ENCODE results near the gene CELF4.

Gene CELF4

DNA sequence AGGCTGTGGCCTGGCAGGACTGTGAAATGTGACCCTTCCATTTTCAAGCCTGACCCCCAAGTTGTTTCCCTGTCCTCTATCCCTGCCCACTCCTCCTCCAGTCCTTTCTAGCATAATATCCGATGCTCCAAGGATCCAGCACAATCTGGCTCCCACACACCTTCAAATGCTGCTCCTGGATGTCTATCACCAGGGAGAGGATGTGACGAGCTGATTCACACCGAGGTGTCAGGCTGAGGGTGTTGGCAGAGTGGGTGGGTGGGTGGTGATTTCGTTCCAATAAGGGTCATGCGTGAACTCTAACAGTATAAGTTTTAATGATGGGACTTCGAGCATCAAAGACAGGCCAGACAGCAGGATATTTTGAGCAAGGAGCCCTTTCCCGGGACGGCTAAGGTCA lies 107.8 kb downstream of the CELF4 start:
- TF ChIP-seq, protein P1, sequence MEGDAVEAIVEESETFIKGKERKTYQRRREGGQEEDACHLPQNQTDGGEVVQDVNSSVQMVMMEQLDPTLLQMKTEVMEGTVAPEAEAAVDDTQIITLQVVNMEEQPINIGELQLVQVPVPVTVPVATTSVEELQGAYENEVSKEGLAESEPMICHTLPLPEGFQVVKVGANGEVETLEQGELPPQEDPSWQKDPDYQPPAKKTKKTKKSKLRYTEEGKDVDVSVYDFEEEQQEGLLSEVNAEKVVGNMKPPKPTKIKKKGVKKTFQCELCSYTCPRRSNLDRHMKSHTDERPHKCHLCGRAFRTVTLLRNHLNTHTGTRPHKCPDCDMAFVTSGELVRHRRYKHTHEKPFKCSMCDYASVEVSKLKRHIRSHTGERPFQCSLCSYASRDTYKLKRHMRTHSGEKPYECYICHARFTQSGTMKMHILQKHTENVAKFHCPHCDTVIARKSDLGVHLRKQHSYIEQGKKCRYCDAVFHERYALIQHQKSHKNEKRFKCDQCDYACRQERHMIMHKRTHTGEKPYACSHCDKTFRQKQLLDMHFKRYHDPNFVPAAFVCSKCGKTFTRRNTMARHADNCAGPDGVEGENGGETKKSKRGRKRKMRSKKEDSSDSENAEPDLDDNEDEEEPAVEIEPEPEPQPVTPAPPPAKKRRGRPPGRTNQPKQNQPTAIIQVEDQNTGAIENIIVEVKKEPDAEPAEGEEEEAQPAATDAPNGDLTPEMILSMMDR (IDR thresholded peaks at IDR 0.05; ENCODE audit: extremely low read depth, insufficient read depth, missing control alignments): no peak
- no peak for DNase-seq (ENCODE audit: low spot score)
- in situ Hi-C loops (cut with MboI; ENCODE audit: low pct_unique_long_range_greater_than_20kb, low sequenced_read_pairs, unreplicated experiment): no loop called here

DNA sequence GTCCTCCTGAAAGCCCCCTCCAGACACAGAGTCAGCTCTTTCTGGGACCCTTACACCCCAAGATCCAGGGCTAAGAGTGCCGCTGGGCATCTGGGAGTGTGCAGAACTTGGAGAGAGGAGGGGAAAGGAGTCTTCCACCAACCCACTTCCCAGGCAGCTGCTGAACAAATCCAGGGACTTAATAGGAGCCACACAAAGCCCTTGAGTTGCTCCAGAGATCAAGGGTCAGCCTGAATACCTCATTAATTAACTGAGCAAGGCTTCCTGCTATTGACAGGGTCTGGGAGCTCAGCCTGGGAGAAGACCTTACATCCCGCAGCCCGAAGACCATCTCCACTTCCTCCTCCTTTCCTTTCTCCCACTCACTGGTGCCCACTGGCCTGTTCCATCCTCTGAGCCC lies 108.3 kb downstream of the CELF4 start:
- no peak for DNase-seq (ENCODE audit: low spot score)
- TF ChIP-seq, protein P1 (IDR thresholded peaks at IDR 0.05; ENCODE audit: extremely low read depth, insufficient read depth, missing control alignments): no peak
- in situ Hi-C loops (cut with MboI; ENCODE audit: low pct_unique_long_range_greater_than_20kb, low sequenced_read_pairs, unreplicated experiment): no loop called here

DNA sequence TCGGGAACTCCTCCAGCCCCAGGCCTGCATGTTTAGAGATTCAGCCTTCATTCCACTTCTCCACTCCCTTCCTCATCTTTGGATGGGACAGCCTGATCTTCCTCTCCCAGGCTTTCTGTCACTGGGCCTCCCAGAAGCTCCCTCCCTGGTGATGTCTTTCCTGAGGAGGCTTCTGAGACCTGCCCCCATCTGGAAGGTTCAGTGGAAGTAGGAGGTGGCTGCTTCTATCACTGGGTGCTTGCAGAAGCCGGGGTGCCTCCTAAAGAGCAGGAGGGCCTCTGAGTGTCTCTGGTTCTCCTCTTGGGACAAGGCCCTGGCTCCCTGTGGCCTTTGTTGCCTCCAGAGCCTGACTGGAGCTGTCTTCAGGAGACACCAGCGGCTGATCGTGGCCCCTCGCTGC lies 108.7 kb downstream of the CELF4 start:
- DNase-seq (ENCODE audit: low spot score): no peak
- in situ Hi-C loops (cut with MboI; ENCODE audit: low pct_unique_long_range_greater_than_20kb, low sequenced_read_pairs, unreplicated experiment): no loop called here
- TF ChIP-seq, protein P1 (IDR thresholded peaks at IDR 0.05; ENCODE audit: extremely low read depth, insufficient read depth, missing control alignments): no peak

DNA sequence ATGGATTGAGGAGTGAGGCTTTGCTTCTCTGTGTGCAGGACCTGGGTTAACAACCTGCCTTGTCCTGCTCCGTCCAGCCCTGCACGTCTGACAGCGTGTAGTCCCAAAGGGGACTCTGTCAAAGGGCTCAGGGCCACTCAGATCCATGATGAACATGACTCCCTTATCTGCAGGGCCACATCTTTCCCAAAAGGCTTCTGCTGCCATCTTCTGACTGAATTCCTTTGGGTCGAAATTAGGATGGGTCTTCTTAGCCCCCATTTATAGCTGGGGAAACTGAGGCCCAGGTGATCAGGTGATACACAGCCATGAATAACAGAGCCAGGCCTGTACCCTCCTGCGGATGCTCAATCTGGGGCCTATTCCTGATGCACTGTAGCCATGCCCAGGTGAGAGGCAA lies 109.2 kb downstream of the CELF4 start:
- DNase-seq (ENCODE audit: low spot score): no peak
- TF ChIP-seq, protein P1 (IDR thresholded peaks at IDR 0.05; ENCODE audit: extremely low read depth, insufficient read depth, missing control alignments): no peak
- in situ Hi-C loops (cut with MboI; ENCODE audit: low pct_unique_long_range_greater_than_20kb, low sequenced_read_pairs, unreplicated experiment): no loop called here

DNA sequence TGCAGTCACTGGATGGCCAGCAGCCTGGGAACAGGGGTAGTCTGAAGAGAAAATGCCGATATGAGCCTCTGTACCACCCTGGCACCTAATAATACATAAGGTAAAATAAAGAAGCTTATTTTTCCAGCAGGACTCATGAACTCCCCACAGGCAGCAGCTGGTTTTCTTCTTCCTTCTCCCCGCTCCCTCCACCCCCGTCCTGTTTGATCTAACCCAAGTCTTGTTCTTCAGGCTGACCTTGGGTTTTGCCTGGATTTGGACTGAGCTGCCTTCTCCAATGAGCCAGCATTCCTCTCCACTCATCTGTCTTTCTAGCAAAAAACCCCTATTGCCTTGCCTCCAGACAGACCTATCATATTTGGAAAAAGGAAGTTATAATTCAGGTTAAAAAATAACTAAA lies 111.8 kb downstream of the CELF4 start:
- in situ Hi-C loops (cut with MboI; ENCODE audit: low pct_unique_long_range_greater_than_20kb, low sequenced_read_pairs, unreplicated experiment): no loop called here
- no peak for DNase-seq (ENCODE audit: low spot score)

DNA sequence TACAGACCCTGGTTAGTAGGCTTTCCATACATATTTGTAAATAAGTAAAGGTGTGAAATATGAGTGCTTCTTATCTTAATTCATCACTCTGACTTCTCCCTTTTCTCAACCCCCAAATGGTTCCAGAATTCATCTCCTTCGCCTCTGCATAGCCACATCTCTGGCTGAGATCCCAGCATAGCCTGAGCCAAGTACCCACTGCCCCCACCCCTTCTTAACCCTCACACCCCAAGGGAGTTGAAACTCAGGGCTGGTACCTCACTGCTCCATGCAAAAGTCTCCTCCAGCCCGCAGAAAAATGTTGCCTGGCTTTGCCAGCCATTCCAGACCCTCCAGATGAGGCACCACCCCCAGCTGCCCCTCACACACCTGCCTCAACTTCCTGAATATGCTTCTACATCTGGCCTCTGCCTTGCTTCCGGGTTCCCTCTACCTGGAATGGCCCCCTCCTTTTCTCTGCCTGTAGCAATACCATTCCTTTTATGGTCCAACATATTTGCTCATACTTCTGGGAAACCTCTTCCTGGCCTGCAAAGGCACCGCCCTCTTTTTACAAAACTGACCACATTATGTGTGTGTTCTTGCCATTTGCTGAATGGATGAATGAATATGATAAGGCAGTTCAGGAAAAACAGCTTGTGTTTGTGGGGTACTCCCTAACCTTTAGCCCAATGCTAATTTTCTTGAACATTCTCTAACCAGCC lies 112.8 kb downstream of the CELF4 start:
- DNase-seq (ENCODE audit: low spot score): no peak
- TF ChIP-seq, protein P1 (IDR thresholded peaks at IDR 0.05; ENCODE audit: extremely low read depth, insufficient read depth, missing control alignments): no peak
- in situ Hi-C loops (cut with MboI; ENCODE audit: low pct_unique_long_range_greater_than_20kb, low sequenced_read_pairs, unreplicated experiment): no loop called here

More for the DNA sequence above, 111.8 kb downstream of the CELF4 start:
- TF ChIP-seq, protein P1 (IDR thresholded peaks at IDR 0.05; ENCODE audit: extremely low read depth, insufficient read depth, missing control alignments): no peak
